Lower leg skin (tissue), 3 donors: ENCODE results near the gene USP38.

Experiments
- CTCF ChIP-seq, 3 donors: fragments of 450-650 bp; IDR thresholded peaks; one replicate each; pipeline ENCODE4 v1.5.1; 2016; ENCODE audit warnings: antibody characterized with exemption in 3 of 3, mild to moderate bottlenecking in 3 of 3, moderate library complexity in 2 of 3
- POLR2A ChIP-seq, 2 donors: fragments of 450-650 bp; IDR thresholded peaks; one replicate each; pipeline ENCODE4 v1.6.1; 2016 to 2017; ENCODE audit warnings: antibody characterized with exemption in 2 of 2, mild to moderate bottlenecking in 1 of 2, moderate library complexity in 1 of 2

GRCh38 chr4:143224255-143224654, 39.5 kb downstream of the USP38 start:
- TF ChIP-seq CTCF (IDR thresholded peaks at IDR 0.05) (no peak), POLR2A (IDR thresholded peaks at IDR 0.05) (no peak)
